T-helper 2 cell treated with Interferon-gamma antibody and Interleukin-4, amounts not matched to agents 100 ng/mL and 5 ng/mL, for 36 hours (primary cell): ENCODE results near the gene MYH6. TPM values are rescaled to one million over a fixed set of nuclear protein-coding genes. Genes with fewer than 3 reads are reported as not detected.

ENCODE experiments used
- intact Hi-C: fragments of 100-400 bp; cut with micrococcal nuclease; formaldehyde crosslinking; loops from one replicate; pipeline ENCODE4 v1.15.1; 2023
- total RNA-seq: library from RNA; stranded (reverse); gene quantifications from 2 replicates; pipeline ENCODE4 v1.2.3, GENCODE V29; 2022

Gene MYH6
- total RNA-seq, 1 donor from 2014 or later, result not detected

GRCh38 chr14:23379366-23380196, 28.5 kb downstream of the MYH6 start:
- intact Hi-C loops, result loop anchor here (1.0 kb wide), 3 partner anchors 51 to 259 kb away; no protein-coding TSS in a partner anchor

- intact Hi-C loops, result no loop called here
These were observed 29.4 kb downstream of the MYH6 start for GRCh38 chr14:23378612-23379220.

DNA sequence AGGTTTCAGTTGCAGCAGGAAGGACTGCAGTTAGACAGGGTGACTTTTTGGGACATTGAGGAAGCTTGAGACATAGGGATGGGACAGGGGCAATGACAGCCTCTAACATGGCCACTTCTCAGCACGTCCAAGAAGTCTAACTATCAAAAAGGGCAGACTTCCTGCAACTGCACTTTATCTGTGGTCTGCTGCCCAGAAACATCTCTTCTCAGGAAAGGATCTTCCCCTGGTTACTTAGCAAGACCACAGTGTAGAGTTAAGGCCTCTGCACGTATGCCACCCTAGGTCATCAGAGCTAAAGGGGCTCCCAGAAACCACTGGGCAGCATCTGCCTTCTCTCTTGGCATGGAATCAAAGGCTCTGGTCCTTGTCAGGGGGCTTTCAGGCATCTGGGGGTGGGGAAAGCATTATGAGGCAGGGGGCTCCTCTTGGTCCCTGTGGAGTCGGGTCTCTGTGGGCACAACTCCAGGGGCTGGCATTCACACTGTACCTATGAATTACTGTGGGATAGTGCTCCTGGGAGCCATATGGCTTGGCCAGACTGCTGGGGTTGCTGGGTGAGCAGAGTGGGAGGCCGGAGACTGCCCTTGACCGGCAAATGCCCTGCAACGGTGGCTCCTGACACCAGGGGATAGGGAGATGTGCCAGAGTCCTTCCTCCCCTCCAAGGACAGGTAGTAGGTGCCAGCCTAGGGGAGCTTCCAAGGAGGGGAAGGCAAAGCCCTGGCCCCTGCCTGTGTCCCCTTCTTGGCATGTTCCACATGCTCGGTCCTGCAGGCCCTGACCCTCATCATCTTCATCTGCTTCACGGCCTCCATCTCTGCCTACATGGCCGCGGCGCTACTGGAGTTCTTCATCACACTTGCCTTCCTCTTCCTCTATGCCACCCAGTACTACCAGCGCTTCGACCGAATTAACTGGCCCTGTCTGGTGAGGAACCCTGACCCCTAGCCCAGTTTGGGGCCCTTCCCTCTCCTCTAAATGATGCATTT, 30.2 kb downstream of the MYH6 start:
- intact Hi-C loops, result no loop called here

DNA sequence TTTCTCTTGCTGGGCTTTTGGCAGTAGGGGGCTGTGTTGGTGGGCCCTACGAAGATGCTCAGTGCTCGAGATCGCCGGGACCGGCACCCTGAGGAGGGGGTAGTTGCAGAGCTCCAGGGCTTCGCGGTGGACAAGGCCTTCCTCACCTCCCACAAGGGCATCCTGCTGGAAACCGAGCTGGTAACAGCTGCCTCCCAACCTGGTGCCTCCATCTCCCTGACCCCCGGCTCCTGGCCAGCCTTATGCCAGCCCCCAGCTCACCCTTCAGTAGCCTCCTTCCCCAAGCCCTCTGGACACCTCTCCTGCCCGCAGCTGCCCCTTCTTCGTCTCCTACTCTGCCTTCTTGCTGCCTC, 30.9 kb downstream of the MYH6 start:
- intact Hi-C loops, result no loop called here

- intact Hi-C loops, result no loop called here
These were observed 31.4 kb downstream of the MYH6 start, which contains the start of gene CMTM5 for GRCh38 chr14:23376482-23377197. CMTM5 (plus strand) TSS chr14:23377046; CDS start chr14:23377252, 206 bp downstream.

- intact Hi-C loops, result no loop called here
These were observed 32.4 kb downstream of the MYH6 start for GRCh38 chr14:23375527-23376251.

GRCh38 chr14:23373041-23373440, 35.0 kb downstream of the MYH6 start:
- intact Hi-C loops, result no loop called here

GRCh38 chr14:23372509-23372908, 35.6 kb downstream of the MYH6 start, which contains the start of gene IL25:
IL25 (plus strand) TSS chr14:23372809.
- intact Hi-C loops, result no loop called here

DNA sequence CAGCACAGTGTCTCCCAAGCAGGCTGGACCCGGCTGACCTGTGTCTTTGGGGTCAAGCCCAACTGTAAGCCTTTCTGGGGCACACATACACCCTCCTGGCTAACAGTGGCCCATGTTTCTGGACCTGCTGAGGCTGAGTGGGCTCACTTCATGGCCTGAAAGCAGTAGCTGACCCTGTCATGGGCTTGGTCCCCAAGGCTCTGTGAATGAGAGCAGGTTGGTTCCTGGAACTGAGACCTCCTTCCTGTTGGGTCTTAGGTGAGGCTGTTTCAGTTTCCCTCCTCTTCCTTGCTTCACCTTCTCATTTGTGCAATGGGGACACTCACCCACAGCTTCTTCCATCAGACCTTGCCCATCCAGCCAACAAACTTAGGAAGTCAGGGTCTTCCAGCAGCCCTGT, 36.2 kb downstream of the MYH6 start:
- intact Hi-C loops, result no loop called here

GRCh38 chr14:23370221-23370620, 37.9 kb downstream of the MYH6 start:
- intact Hi-C loops, result no loop called here

- intact Hi-C loops, result no loop called here
These were observed 41.6 kb downstream of the MYH6 start for GRCh38 chr14:23366426-23366921.

- intact Hi-C loops, result no loop called here
These were observed 42.2 kb downstream of the MYH6 start for GRCh38 chr14:23365732-23366425.

DNA sequence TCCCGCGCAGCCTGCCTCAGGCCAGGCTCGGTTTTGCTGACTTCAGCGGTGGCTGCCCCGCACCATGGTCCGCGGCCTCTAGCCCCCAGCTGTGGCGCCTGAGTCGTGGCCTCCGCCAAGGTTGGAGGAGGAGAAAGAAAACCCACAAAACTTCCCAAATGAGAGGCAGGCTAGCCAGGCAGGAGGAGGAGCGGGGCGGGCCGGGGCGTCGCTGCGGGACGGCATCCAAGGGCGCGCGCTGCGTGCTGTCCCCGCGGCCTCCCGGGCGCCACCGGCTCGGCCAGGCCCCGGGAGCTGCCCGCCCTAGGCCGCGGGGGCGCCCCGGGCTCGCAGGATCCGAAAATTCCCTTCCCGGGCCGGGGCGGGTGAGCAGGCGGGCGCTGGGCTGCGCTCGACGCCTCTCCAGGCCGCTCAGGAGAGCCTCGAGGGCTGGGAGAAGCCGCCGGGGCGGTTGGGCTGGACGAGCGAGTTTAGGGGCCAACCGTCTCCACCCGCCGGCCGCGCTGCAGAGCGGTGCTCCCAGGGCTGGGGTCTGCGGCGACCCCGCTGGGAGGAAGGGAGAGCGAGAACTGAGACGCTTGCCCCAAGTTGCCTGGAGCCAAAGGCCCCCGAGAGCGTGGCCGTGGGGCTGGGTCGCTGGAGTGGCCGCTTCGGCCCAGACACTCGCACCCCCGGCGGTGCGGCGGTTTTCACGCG, 42.9 kb downstream of the MYH6 start, which contains the start of gene EFS:
TSS of gene EFS (minus strand) at position 137 of the 696 bp plus-strand sequence. CDS start 147 bp downstream, outside the sequence.
- intact Hi-C loops, result no loop called here

DNA sequence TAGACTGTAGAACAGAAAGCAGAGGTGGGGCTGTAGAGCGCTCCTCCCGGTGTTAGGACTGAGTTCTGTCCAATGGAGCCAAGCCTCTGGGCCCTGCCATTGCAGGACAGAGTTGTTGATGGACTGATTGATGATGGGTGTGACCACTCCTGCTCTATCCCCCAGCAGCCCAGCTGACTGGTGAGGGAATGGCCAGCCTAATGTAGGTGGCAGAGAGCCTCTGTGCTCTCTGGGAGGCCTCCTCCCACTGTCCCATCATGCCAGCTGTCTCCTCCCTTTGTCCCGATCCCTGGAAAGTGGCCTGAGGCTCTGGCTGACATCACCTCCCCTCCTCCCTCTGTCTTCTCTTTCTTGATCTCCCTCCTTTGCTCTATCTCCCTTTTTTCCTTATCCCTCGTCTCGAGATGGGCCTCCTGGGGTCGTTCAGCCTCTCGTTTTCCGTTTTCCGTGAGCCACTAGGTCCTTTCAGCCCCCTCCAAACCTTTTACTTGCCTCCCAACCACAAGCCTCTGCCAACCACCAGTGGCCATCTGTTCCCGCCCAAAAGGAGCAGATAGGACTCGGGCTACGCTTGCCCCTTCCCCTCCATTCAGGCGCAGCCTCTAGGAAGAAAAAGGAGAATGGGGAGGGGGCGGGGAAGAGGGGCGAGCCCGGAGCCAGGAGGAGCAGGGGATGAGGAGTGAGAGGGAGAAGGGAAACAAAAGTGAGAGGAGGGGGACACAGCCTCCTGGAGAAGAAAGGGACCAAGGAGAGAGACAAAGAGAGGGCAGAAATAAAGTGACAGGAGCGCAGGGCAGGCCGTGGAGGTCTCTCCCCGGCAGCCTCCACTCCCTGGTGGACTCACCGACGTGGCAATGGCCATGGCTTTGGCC, 43.7 kb downstream of the MYH6 start:
- intact Hi-C loops, result no loop called here

DNA sequence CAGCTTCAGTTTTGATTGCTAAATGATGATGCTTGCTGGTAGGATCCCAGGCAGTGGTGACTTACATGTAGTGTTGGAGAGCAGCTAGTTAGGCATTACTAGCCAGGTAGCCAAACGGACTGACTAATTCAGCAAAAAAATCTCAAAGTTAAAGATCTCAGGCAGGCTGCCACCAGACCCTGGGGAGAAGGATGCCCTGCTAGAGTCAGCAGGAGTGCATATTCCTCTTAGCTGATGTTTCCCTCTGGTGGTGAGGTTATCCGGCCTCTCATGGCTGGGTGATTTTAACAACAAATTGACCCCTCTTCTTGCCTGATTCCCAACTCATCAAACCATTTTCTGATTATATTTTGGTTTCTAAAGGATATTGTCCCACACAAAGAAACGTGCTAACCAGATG, 45.9 kb downstream of the MYH6 start:
- intact Hi-C loops, result no loop called here

DNA sequence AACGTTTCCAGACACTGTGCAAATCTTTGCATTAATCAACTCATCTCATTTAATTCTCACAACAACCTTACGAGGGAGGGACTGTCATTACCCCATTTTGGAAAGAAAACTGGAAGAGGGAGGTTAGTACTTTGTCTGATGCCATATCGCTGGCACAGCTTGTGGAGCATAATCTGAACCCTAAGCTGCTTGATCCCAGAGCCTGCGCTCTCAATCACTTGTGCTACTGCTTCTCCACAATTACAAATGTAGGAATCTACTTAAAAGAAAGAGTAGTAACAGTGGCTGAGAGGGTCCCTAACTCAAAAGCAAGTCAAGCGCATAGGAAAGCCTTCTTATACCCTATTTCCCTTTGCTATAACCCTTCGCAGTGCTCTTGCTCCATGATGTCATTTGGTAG, 46.3 kb downstream of the MYH6 start:
- intact Hi-C loops, result no loop called here

DNA sequence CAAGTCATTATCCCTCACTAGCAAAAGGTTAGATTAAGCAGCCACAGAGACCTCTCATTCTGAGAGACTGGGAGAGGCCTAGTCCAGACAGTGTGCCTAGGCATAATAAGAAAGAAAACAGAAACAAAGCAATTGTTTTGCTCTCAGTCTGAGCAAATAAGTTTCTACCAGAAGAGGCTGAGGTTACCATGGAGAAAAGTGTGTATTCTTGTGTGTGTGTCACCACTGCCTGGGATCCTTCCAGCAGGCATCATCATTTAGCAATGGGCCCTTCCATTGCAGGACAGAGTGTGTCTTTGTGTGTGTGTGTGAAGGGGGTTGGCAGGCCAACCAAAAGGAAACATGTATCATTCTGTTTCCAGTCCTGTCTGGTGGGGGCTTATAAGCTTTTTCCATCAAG, 46.8 kb downstream of the MYH6 start:
- intact Hi-C loops, result no loop called here

DNA sequence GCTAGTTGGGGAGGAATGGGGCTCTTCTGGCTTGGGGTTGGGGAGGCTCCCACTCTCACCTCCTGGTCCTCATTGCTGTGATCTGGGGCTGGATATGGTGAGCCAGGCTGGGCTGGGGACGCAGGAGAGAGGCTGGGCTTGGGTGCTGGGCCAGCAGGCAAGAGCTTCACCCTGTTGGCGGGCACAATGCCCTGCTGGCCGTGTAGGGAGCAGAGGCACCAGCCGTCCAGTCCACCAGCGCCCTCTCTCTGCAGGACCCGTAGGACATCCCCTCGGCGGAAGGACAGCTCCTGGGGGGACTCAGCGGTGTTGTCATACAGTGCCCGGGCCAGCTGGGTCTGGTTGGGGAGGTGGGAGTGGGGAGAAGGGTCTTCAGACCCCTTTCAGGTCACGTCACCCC, 47.6 kb downstream of the MYH6 start:
- intact Hi-C loops, result no loop called here
